Loucy (cell line): ENCODE measurements around the gene PPIG.

Experiments used
- CTCF ChIP-seq: fragments of 200-600 bp; sonication (generic); conservative IDR thresholded peaks from 2 replicates; pipeline ENCODE4 v1.5.1; 2014; ENCODE audit warnings: mild to moderate bottlenecking, antibody characterized with exemption, low read length
- EZH2phosphoT487 ChIP-seq: fragments of 200-600 bp; IDR thresholded peaks from 2 replicates; pipeline ENCODE4 v1.6.1; 2018; ENCODE audit warnings: antibody characterized with exemption, mild to moderate bottlenecking, moderate library complexity, borderline replicate concordance

- TF ChIP-seq CTCF (no peak), EZH2phosphoT487 (no peak)
Measured at GRCh38 chr2:169585673-169586072, 1.5 kb downstream of the PPIG start.
